HG03175 (cell line): ENCODE data around the gene NT5DC3.

ENCODE experiments used
- ATAC-seq: cut with Tn5 transposase; IDR thresholded peaks from one replicate; pipeline ENCODE4 v1.9.1; 2021; ENCODE audit warnings: mild to moderate bottlenecking, moderate library complexity; ENCODE audit not compliant: unreplicated experiment

Gene NT5DC3

GRCh38 chr12:103785243-103786031, 55.6 kb downstream of the NT5DC3 start:
- ATAC-seq = no peak

GRCh38 chr12:103783744-103784664, 57.0 kb downstream of the NT5DC3 start:
- ATAC-seq = no peak

GRCh38 chr12:103782399-103782798, 58.6 kb downstream of the NT5DC3 start:
- ATAC-seq = no peak

GRCh38 chr12:103780992-103781391, 60.0 kb downstream of the NT5DC3 start:
- ATAC-seq = no peak

GRCh38 chr12:103780093-103780440, 61.0 kb downstream of the NT5DC3 start:
- ATAC-seq = no peak

- no peak for ATAC-seq
These were observed 61.5 kb downstream of the NT5DC3 start for GRCh38 chr12:103779410-103780092.

GRCh38 chr12:103778781-103779180, 62.3 kb downstream of the NT5DC3 start:
- no peak for ATAC-seq

GRCh38 chr12:103774977-103775560, 66.0 kb downstream of the NT5DC3 start:
- no peak for ATAC-seq

- no peak for ATAC-seq
These were observed 67.7 kb downstream of the NT5DC3 start for GRCh38 chr12:103773109-103773910.

- no peak for ATAC-seq
These were observed 68.5 kb downstream of the NT5DC3 start for GRCh38 chr12:103772367-103773108.

GRCh38 chr12:103771466-103771865, 69.6 kb downstream of the NT5DC3 start:
- no peak for ATAC-seq

- no peak for ATAC-seq
These were observed 71.6 kb downstream of the NT5DC3 start for GRCh38 chr12:103769240-103769945.

GRCh38 chr12:103768467-103769123, 72.4 kb downstream of the NT5DC3 start:
- no peak for ATAC-seq

- ATAC-seq = no peak
These were observed 75.0 kb downstream of the NT5DC3 start for GRCh38 chr12:103766028-103766427.

- ATAC-seq = no peak
These were observed 75.7 kb downstream of the NT5DC3 start for GRCh38 chr12:103765322-103765721.

GRCh38 chr12:103762473-103762872, 78.6 kb downstream of the NT5DC3 start:
- no peak for ATAC-seq

- ATAC-seq = no peak
These were observed 82.5 kb downstream of the NT5DC3 start for GRCh38 chr12:103758310-103759089.

- ATAC-seq = no peak
These were observed 83.8 kb downstream of the NT5DC3 start for GRCh38 chr12:103757248-103757647.
